H9 (cell line): ENCODE results near the gene LINGO1. TPM values are rescaled to one million over a fixed set of nuclear protein-coding genes. Genes with fewer than 3 reads are reported as not detected.

Source experiments
- DNase-seq: peaks from one replicate; pipeline ENCODE4 v3.0.0-alpha.2; 2017
- H2AFZ ChIP-seq: one replicate; pipeline ENCODE4 v1.6.1; 2013; ENCODE audit warnings: mild to moderate bottlenecking, low read length, control low read depth, moderate library complexity
- H2AK5ac ChIP-seq: 2 replicates; pipeline ENCODE4 v1.6.1; 2013; ENCODE audit warnings: low read length, control low read depth, mixed read lengths; ENCODE audit not compliant: insufficient read length
- H2BK120ac ChIP-seq: one replicate; pipeline ENCODE4 v1.6.1; 2013; ENCODE audit warnings: low read depth, mild to moderate bottlenecking, low read length, control low read depth, inconsistent platforms; ENCODE audit not compliant: poor library complexity, severe bottlenecking
- H2BK12ac ChIP-seq: 2 replicates; pipeline ENCODE4 v1.6.1; 2013; ENCODE audit warnings: low read length, control low read depth, mixed read lengths, low read depth; ENCODE audit not compliant: insufficient read length
- H2BK15ac ChIP-seq: 2 replicates; pipeline ENCODE4 v1.6.1; 2013; ENCODE audit warnings: low read depth, low read length, control low read depth
- H2BK20ac ChIP-seq: one replicate; pipeline ENCODE4 v1.6.1; 2013; ENCODE audit warnings: low read depth, mild to moderate bottlenecking, low read length, control low read depth, inconsistent platforms; ENCODE audit not compliant: poor library complexity, severe bottlenecking
- H2BK5ac ChIP-seq: 2 replicates; pipeline ENCODE4 v1.6.1; 2013; ENCODE audit warnings: low read length, control low read depth, mixed read lengths; ENCODE audit not compliant: insufficient read length
- H3K14ac ChIP-seq: 2 replicates; pipeline ENCODE4 v1.6.1; 2013; ENCODE audit warnings: low read length, control low read depth; ENCODE audit not compliant: insufficient read depth
- H3K18ac ChIP-seq: 2 replicates; pipeline ENCODE4 v1.6.1; 2013; ENCODE audit warnings: low read depth, mild to moderate bottlenecking, mixed read lengths, low read length, control low read depth; ENCODE audit not compliant: insufficient read length
- H3K23ac ChIP-seq: 2 replicates; pipeline ENCODE4 v1.6.1; 2013; ENCODE audit warnings: low read length, control low read depth, mixed read lengths, low read depth; ENCODE audit not compliant: insufficient read length
- H3K23me2 ChIP-seq: 2 replicates; pipeline ENCODE4 v1.6.1; 2013; ENCODE audit warnings: low read depth, mild to moderate bottlenecking, mixed read lengths, low read length, control low read depth; ENCODE audit not compliant: insufficient read length, poor library complexity, severe bottlenecking
- H3K27ac ChIP-seq: 2 replicates; pipeline ENCODE4 v1.5.1; 2013; ENCODE audit warnings: low read length, control low read depth, mixed read lengths, low read depth; ENCODE audit not compliant: insufficient read length
- H3K27me3 ChIP-seq: 2 replicates; pipeline ENCODE4 v1.6.1; 2013; ENCODE audit warnings: low read length, control low read depth, inconsistent platforms; ENCODE audit not compliant: insufficient read depth
- H3K4ac ChIP-seq: 2 replicates; pipeline ENCODE4 v1.6.1; 2013; ENCODE audit warnings: low read depth, mild to moderate bottlenecking, control low read depth, inconsistent platforms, low read length, moderate library complexity
- H3K4me1 ChIP-seq: 2 replicates; pipeline ENCODE4 v1.6.1; 2013; ENCODE audit warnings: low read length, control low read depth, inconsistent platforms; ENCODE audit not compliant: insufficient read depth
- H3K4me2 ChIP-seq: 2 replicates; pipeline ENCODE4 v1.6.1; 2013; ENCODE audit warnings: low read length, control low read depth, mixed read lengths; ENCODE audit not compliant: insufficient read length, insufficient read depth
- H3K56ac ChIP-seq: 2 replicates; pipeline ENCODE4 v1.6.1; 2013; ENCODE audit warnings: low read depth, mild to moderate bottlenecking, mixed read lengths, low read length, control low read depth; ENCODE audit not compliant: insufficient read length
- H3K79me1 ChIP-seq: 2 replicates; pipeline ENCODE4 v1.6.1; 2013; ENCODE audit warnings: low read depth, mild to moderate bottlenecking, moderate library complexity, low read length, control low read depth, inconsistent platforms; ENCODE audit not compliant: insufficient read depth, poor library complexity, severe bottlenecking
- H3K79me2 ChIP-seq: 2 replicates; pipeline ENCODE4 v1.6.1; 2013; ENCODE audit warnings: low read length, control low read depth, inconsistent platforms; ENCODE audit not compliant: insufficient read depth
- H3K9ac ChIP-seq: 2 replicates; pipeline ENCODE4 v1.6.1; 2013; ENCODE audit warnings: low read length, control low read depth, mixed read lengths; ENCODE audit not compliant: insufficient read length; ENCODE audit errors: extremely low read depth
- H3K9me3 ChIP-seq: one replicate; pipeline ENCODE4 v1.6.1; 2013; ENCODE audit warnings: low read depth, low read length, inconsistent platforms; ENCODE audit not compliant: control insufficient read depth
- H3T11ph ChIP-seq: one replicate; pipeline ENCODE4 v1.6.1; 2013; ENCODE audit warnings: mild to moderate bottlenecking, low read length, control low read depth, inconsistent platforms
- H4K20me1 ChIP-seq: one replicate; pipeline ENCODE4 v1.6.1; 2013; ENCODE audit not compliant: control insufficient read depth, insufficient read length, insufficient read depth
- H4K5ac ChIP-seq: 2 replicates; pipeline ENCODE4 v1.6.1; 2013; ENCODE audit warnings: low read depth, mild to moderate bottlenecking, mixed read lengths, low read length, control low read depth; ENCODE audit not compliant: insufficient read length
- H4K8ac ChIP-seq: replicated peaks from 2 replicates; pipeline ENCODE4 v1.6.1; 2013; ENCODE audit warnings: low read length, control low read depth, mixed read lengths, low read depth; ENCODE audit not compliant: insufficient read length
- H4K91ac ChIP-seq: 2 replicates; pipeline ENCODE4 v1.6.1; 2013; ENCODE audit warnings: low read depth, mild to moderate bottlenecking, moderate library complexity, mixed read lengths, low read length, control low read depth; ENCODE audit not compliant: insufficient read length
- H3K27ac Mint-ChIP-seq, 3 experiments: 2 replicates in 2 of 3; 3 replicates in 1 of 3; pipeline ENCODE4 v1.8.0; 2020 to 2021; ENCODE audit warnings: mixed read lengths in 3 of 3, mild to moderate bottlenecking in 1 of 3, moderate library complexity in 1 of 3
- H3K27me3 Mint-ChIP-seq: 2 replicates; pipeline ENCODE4 v1.8.0; 2021; ENCODE audit warnings: low read depth, mild to moderate bottlenecking, moderate library complexity, mixed read lengths
- H3K36me3 Mint-ChIP-seq, 3 experiments: 2 replicates in 2 of 3; 3 replicates in 1 of 3; pipeline ENCODE4 v1.8.0; 2020 to 2021; ENCODE audit warnings: low read depth in 3 of 3, mixed read lengths in 3 of 3; ENCODE audit not compliant: insufficient read depth in 1 of 3
- H3K4me1 Mint-ChIP-seq, 2 experiments: 2 replicates each; pipeline ENCODE4 v1.8.0; 2020; ENCODE audit warnings: mixed read lengths in 2 of 2
- H3K4me3 Mint-ChIP-seq, 2 experiments: 2 replicates in 1 of 2; 3 replicates in 1 of 2; pipeline ENCODE4 v1.8.0; 2020 to 2021; ENCODE audit warnings: mild to moderate bottlenecking in 2 of 2, mixed read lengths in 2 of 2, moderate library complexity in 1 of 2
- H3K9me3 Mint-ChIP-seq, 2 experiments: 2 replicates in 1 of 2; 3 replicates in 1 of 2; pipeline ENCODE4 v1.8.0; 2020; ENCODE audit warnings: mild to moderate bottlenecking in 2 of 2, mixed read lengths in 2 of 2, moderate library complexity in 1 of 2
- WGBS: extraction: QIAGEN DNeasy Blood & Tissue Kit; methylation state at CpG from one replicate; pipeline ENCODE4 v1.1.7; 2013; ENCODE audit warnings: missing lambda C conversion rate, low lambda C conversion rate, mixed read lengths; ENCODE audit not compliant: insufficient read length; ENCODE audit errors: extremely low coverage; 5-methylcytosine and 5-hydroxymethylcytosine counted together
- total RNA-seq: library from RNA; stranded (reverse); gene quantifications from 2 replicates; pipeline ENCODE4 v1.2.1, GENCODE V29; 2021
- TF ChIP-seq, protein P1 (sequence below): fragments of 200-600 bp; sonication (generic); conservative IDR thresholded peaks from 3 replicates; pipeline ENCODE4 v1.8.0; 2021; ENCODE audit warnings: antibody characterized with exemption, mild to moderate bottlenecking

The LINGO1 gene
- total RNA-seq, 1 experiment from 2014 or later: 41.6 TPM

- H3K27me3 Mint-ChIP-seq: peaks cover 26% of the 10 kb centered on the region
Measured at GRCh38 chr15:77656294-77656693, 23.6 kb upstream of the LINGO1 start.

More at GRCh38 chr15:77656294-77656693, 23.6 kb upstream of the LINGO1 start:
- H3K18ac ChIP-seq: no peak overlapping the region
- no peak for DNase-seq
- no peak overlapping the region for H3K14ac ChIP-seq
- H4K91ac ChIP-seq: no peak overlapping the region
- H3K9me3 Mint-ChIP-seq: peaks cover 5 to 8% of the 10 kb centered on the region in 2 experiments; a peak in 4 of 5 replicates
- H3K9ac ChIP-seq: no peak overlapping the region
- no peak overlapping the region for H3K4me3 Mint-ChIP-seq
- H3K27ac Mint-ChIP-seq: no peak overlapping the region
- no peaks in the 10 kb centered on the region for H3K4me1 ChIP-seq
- H3K56ac ChIP-seq: no peak overlapping the region
- no peak overlapping the region for H3K27ac ChIP-seq
- H3K23ac ChIP-seq: no peak overlapping the region
- H2BK5ac ChIP-seq: no peak overlapping the region
- H4K8ac ChIP-seq: no peak overlapping the region
- H3K9me3 ChIP-seq: no peaks in the 10 kb centered on the region
- H2BK120ac ChIP-seq: no peak overlapping the region
- H2BK20ac ChIP-seq: no peak overlapping the region
- no peak overlapping the region for H2BK15ac ChIP-seq
- no peaks in the 10 kb centered on the region for H3K79me1 ChIP-seq
- H3K79me2 ChIP-seq: no peaks in the 10 kb centered on the region
- H3K4me2 ChIP-seq: no peak overlapping the region
- no peaks in the 10 kb centered on the region for H3K23me2 ChIP-seq
- no peak overlapping the region for H3T11ph ChIP-seq
- no peak overlapping the region for H2AFZ ChIP-seq
- no peak overlapping the region for H3K4ac ChIP-seq
- no peaks in the 10 kb centered on the region for H3K27me3 ChIP-seq
- H4K20me1 ChIP-seq: no peaks in the 10 kb centered on the region
- H2AK5ac ChIP-seq: no peak overlapping the region
- H2BK12ac ChIP-seq: no peak overlapping the region
- TF ChIP-seq, protein P1, sequence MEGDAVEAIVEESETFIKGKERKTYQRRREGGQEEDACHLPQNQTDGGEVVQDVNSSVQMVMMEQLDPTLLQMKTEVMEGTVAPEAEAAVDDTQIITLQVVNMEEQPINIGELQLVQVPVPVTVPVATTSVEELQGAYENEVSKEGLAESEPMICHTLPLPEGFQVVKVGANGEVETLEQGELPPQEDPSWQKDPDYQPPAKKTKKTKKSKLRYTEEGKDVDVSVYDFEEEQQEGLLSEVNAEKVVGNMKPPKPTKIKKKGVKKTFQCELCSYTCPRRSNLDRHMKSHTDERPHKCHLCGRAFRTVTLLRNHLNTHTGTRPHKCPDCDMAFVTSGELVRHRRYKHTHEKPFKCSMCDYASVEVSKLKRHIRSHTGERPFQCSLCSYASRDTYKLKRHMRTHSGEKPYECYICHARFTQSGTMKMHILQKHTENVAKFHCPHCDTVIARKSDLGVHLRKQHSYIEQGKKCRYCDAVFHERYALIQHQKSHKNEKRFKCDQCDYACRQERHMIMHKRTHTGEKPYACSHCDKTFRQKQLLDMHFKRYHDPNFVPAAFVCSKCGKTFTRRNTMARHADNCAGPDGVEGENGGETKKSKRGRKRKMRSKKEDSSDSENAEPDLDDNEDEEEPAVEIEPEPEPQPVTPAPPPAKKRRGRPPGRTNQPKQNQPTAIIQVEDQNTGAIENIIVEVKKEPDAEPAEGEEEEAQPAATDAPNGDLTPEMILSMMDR: no peak
- H3K4me1 Mint-ChIP-seq: peaks cover 9 to 16% of the 10 kb centered on the region in 2 experiments
- H3K36me3 Mint-ChIP-seq: peaks cover 0 to 7% (median 2%) of the 10 kb centered on the region in 3 experiments; a peak in 2 of 7 replicates
- WGBS: no CpG with 5 or more reads among the region's 12 CpGs
- no peak overlapping the region for H4K5ac ChIP-seq
